Osteoblast (primary cell): ENCODE measurements around the gene KRTAP10-3. TPM values are rescaled to one million over a fixed set of nuclear protein-coding genes. Genes with fewer than 3 reads are reported as not detected.

Experiments
- DNase-seq: peaks from one replicate; pipeline ENCODE4 v3.0.0; 2011; ENCODE audit warnings: low spot score, mixed read lengths; ENCODE audit not compliant: insufficient read length; ENCODE audit errors: missing footprints
- H2AFZ ChIP-seq: 2 replicates; pipeline ENCODE4 v1.6.0; 2011; ENCODE audit warnings: mild to moderate bottlenecking, low read length
- H3K27ac ChIP-seq: 2 replicates; pipeline ENCODE4 v1.5.1; 2011; ENCODE audit warnings: mild to moderate bottlenecking, low read depth, low read length, moderate library complexity
- H3K27me3 ChIP-seq: 2 replicates; pipeline ENCODE4 v1.6.0; 2012; ENCODE audit warnings: mild to moderate bottlenecking, control low read depth, inconsistent platforms, low read length, moderate library complexity; ENCODE audit not compliant: insufficient read depth
- H3K36me3 ChIP-seq: 2 replicates; pipeline ENCODE4 v1.5.1; 2011; ENCODE audit warnings: mild to moderate bottlenecking, low read length, control low read depth, moderate library complexity; ENCODE audit not compliant: insufficient read depth
- H3K4me1 ChIP-seq: 2 replicates; pipeline ENCODE4 v1.5.1; 2011; ENCODE audit warnings: mild to moderate bottlenecking, low read length, control low read depth, moderate library complexity; ENCODE audit not compliant: insufficient read depth
- H3K4me2 ChIP-seq: 2 replicates; pipeline ENCODE4 v1.6.0; 2011; ENCODE audit warnings: mild to moderate bottlenecking, low read length; ENCODE audit not compliant: insufficient read depth
- H3K4me3 ChIP-seq: fragments of 200-600 bp; sonication (generic); 3 replicates; pipeline ENCODE4 v1.5.1; 2012; ENCODE audit warnings: mild to moderate bottlenecking, low read length, inconsistent platforms; ENCODE audit not compliant: insufficient read depth
- H3K79me2 ChIP-seq: 2 replicates; pipeline ENCODE4 v1.6.0; 2012; ENCODE audit warnings: mild to moderate bottlenecking, low read length, control low read depth, inconsistent platforms; ENCODE audit not compliant: insufficient read depth
- H3K9me3 ChIP-seq: 2 replicates; pipeline ENCODE4 v1.5.1; 2011; ENCODE audit warnings: low read depth, low read length, control low read depth
- H4K20me1 ChIP-seq: 2 replicates; pipeline ENCODE4 v1.6.0; 2012; ENCODE audit warnings: mild to moderate bottlenecking, low read length, control low read depth; ENCODE audit not compliant: insufficient read depth
- CTCF ChIP-seq: IDR thresholded peaks from 2 replicates; pipeline ENCODE4 v1.5.1; 2011; ENCODE audit warnings: mild to moderate bottlenecking, low read depth, low read length, moderate library complexity; ENCODE audit errors: extremely low read depth
- total RNA-seq: library from RNA; depleted of rRNA; stranded (reverse); fragments of >200 nt; gene quantifications from 2 replicates; pipeline ENCODE4 v1.2.3, GENCODE V29; 2012

KRTAP10-3 gene
- total RNA-seq, 1 donor = not detected

- H3K27ac ChIP-seq = no peak overlapping the region
- no peaks in the 10 kb centered on the region for H3K79me2 ChIP-seq
- H3K4me3 ChIP-seq = no peak overlapping the region
- H4K20me1 ChIP-seq = no peaks in the 10 kb centered on the region
- H3K4me2 ChIP-seq = no peak overlapping the region
- H3K4me1 ChIP-seq = no peaks in the 10 kb centered on the region
- no peak for TF ChIP-seq CTCF
- no peak for DNase-seq
- no peaks in the 10 kb centered on the region for H3K36me3 ChIP-seq
- no peaks in the 10 kb centered on the region for H3K9me3 ChIP-seq
- no peak overlapping the region for H2AFZ ChIP-seq
- H3K27me3 ChIP-seq = peaks cover 3% of the 10 kb centered on the region
These were observed 50.2 kb downstream of the KRTAP10-3 start for GRCh38 chr21:44508426-44508710.

Other genes starting within 250 kb of the KRTAP10-3 start
- 14.5 and 15.0 TPM in 2 replicates for gene CFAP410, start 219.4 kb downstream of the KRTAP10-3 start, total RNA-seq
- gene TRPM2, start 205.2 kb downstream of the KRTAP10-3 start, total RNA-seq = under 0.01 and 0.36 TPM in 2 replicates
- 0.72 and 0.88 TPM in 2 replicates for gene LRRC3, start 103.3 kb downstream of the KRTAP10-3 start, total RNA-seq
- not detected in 2 replicates for gene KRTAP10-1, start 18.6 kb downstream of the KRTAP10-3 start, total RNA-seq
- not detected in 2 replicates for gene KRTAP10-2, start 7.3 kb downstream of the KRTAP10-3 start, total RNA-seq
- not detected in 2 replicates for gene KRTAP10-4, start 14.9 kb upstream of the KRTAP10-3 start, total RNA-seq
- not detected in 2 replicates for gene KRTAP10-5, start 21.8 kb upstream of the KRTAP10-3 start, total RNA-seq
- not detected in 2 replicates for gene KRTAP10-6, start 33.7 kb upstream of the KRTAP10-3 start, total RNA-seq
- not detected in 2 replicates for gene KRTAP10-7, start 41.8 kb upstream of the KRTAP10-3 start, total RNA-seq
- gene KRTAP10-8, start 53.3 kb upstream of the KRTAP10-3 start, total RNA-seq = not detected in 2 replicates
- not detected in 2 replicates for gene KRTAP10-9, start 68.3 kb upstream of the KRTAP10-3 start, total RNA-seq
- gene KRTAP10-10, start 78.6 kb upstream of the KRTAP10-3 start, total RNA-seq = not detected in 2 replicates
- gene KRTAP10-11, start 87.6 kb upstream of the KRTAP10-3 start, total RNA-seq = not detected in 2 replicates
- not detected in 2 replicates for gene KRTAP12-4, start 95.9 kb upstream of the KRTAP10-3 start, total RNA-seq
- not detected in 2 replicates for gene KRTAP12-3, start 99.1 kb upstream of the KRTAP10-3 start, total RNA-seq
- gene KRTAP12-2, start 108.1 kb upstream of the KRTAP10-3 start, total RNA-seq = not detected in 2 replicates
- gene KRTAP12-1, start 123.4 kb upstream of the KRTAP10-3 start, total RNA-seq = not detected in 2 replicates
- not detected in 2 replicates for gene KRTAP10-12, start 138.4 kb upstream of the KRTAP10-3 start, total RNA-seq
- gene TSPEAR, start 152.8 kb upstream of the KRTAP10-3 start, total RNA-seq = not detected in 2 replicates
- 75.3 and 94.3 TPM in 2 replicates for gene UBE2G2, start 243.0 kb upstream of the KRTAP10-3 start, total RNA-seq